ENCODE measurements around the gene ARID5A. TPM values are rescaled to one million over a fixed set of nuclear protein-coding genes. Genes with fewer than 3 reads are reported as not detected.

ARID5A gene
- total RNA-seq, 1 experiment from 2014 or later = 8.6 TPM

DNA sequence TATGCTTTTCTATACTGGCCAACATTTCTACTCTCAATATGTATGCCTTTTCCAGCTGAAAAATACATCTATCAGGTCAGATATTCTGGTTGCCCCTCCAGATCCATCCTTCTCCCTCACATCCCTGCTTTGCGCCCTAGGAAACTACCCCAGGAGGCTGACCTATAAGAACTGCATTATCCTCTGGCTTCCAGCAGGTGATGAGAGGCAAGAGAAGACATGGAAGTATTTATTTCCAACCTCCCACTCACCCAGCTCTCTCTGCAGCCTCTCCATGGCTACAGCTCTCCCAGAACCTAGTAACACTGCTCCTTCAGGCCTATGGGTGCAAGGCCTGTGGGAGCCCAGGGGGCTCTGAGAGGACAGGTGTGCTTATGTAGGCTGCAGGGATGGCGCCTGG, 42.9 kb downstream of the ARID5A start:
- DNase-seq (ENCODE audit: low spot score) = no peak
- in situ Hi-C loops (cut with HindIII; ENCODE audit: low sequenced_read_pairs) = no loop called here

DNA sequence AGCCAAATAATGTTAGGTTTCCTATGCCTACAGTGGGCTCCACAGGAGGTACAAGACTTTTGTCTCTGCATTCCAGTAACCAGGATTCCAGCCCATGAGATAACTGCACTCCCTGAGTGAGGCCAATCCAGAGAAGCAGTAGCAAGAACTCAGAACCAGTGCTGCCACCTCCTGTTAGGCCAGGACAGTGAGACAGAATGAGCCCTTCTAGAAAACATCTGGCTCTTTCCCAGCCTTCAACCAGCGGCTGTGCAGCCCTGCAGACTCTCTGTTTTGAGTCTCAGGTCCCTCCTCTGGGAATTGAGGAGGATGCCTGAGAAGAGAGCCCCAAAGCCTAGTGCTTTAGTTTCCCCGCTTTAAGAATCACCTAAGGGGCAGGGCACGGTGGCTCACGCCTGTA, 44.2 kb downstream of the ARID5A start:
- in situ Hi-C loops (cut with HindIII; ENCODE audit: low sequenced_read_pairs) = no loop called here

GRCh38 chr2:96584017-96584416, 47.5 kb downstream of the ARID5A start:
- no peak for DNase-seq (ENCODE audit: low spot score)
- in situ Hi-C loops (cut with HindIII; ENCODE audit: low sequenced_read_pairs) = no loop called here

More for the DNA sequence above, 44.2 kb downstream of the ARID5A start:
- peak; percentile 6 for DNase-seq (ENCODE audit: low spot score)

DNA sequence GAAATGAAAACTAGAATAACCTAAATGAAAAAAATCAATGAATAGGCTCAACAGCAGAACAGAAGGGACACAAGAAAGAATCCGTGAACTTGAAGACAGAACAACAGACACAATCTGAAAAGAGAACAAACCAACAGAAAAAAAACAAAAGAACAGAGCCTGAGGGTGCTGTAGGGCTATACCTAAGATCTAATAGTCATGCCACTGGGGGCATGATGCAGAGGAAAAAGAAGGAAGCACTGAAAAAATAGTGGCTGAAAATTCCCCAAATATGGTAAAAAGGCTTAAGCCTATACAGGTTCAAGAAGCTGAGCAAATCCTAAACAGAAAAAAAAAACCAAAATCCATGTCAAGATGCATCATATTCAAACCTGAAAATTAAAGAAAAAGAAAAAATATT, 51.3 kb downstream of the ARID5A start:
- in situ Hi-C loops (cut with HindIII; ENCODE audit: low sequenced_read_pairs) = no loop called here
- DNase-seq (ENCODE audit: low spot score) = no peak

DNA sequence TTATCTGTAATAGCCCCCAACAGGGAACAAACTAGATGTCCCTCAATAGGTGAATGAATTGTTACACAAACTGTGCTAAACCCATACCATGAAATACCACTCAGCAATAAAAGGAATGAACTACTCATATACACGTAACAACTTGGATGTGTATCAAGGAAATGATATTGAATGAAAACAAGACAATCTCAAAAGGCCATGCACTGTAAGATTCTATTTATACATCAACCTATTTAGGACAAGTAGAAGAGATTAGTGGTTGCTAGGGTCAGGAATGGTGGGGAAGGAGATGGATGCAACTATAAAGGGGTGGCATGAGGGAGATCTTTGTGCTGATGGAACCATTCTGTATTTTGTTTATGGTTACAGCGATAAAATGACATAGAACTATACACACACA, 54.5 kb downstream of the ARID5A start:
- no peak for DNase-seq (ENCODE audit: low spot score)
- in situ Hi-C loops (cut with HindIII; ENCODE audit: low sequenced_read_pairs) = no loop called here

DNA sequence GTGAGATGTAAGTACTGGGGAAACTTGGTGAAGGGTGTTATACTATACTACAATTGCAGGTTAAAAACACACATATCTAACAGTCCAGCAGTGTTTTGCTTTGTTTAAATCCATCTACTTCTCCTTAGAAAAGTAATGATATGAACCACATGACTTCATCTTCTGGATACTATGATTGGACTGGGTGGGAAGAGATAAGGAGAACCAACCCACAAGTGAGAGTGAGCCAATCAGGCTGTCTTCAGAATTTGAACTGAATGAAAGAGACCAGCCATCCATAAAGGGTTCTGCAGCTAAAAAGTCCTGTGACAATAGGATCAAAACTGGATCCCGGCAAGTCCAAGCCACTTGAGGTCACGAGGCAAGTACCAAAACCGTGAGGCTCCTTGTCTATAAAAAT, 54.9 kb downstream of the ARID5A start:
- in situ Hi-C loops (cut with HindIII; ENCODE audit: low sequenced_read_pairs) = no loop called here
- no peak for DNase-seq (ENCODE audit: low spot score)

DNA sequence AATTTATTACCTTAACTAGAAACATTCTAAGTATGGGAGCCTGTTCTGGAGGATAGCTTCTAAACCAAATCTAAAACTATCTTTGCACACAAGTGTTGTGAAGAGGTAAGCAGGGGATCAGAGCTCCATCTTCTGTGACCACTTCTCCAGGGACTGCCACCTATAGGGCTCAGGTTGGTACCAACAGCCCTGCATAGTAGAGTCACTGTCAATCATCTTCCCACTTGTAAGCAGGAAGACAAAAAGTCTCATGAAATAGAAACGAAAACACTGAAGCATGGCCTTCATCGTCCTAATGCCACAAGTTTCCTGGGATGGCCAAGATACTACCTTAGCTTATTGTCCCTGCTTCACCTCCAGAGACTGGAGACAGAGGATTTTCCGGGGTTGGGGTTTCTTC, 57.7 kb downstream of the ARID5A start:
- no peak for DNase-seq (ENCODE audit: low spot score)
- in situ Hi-C loops (cut with HindIII; ENCODE audit: low sequenced_read_pairs) = no loop called here

DNA sequence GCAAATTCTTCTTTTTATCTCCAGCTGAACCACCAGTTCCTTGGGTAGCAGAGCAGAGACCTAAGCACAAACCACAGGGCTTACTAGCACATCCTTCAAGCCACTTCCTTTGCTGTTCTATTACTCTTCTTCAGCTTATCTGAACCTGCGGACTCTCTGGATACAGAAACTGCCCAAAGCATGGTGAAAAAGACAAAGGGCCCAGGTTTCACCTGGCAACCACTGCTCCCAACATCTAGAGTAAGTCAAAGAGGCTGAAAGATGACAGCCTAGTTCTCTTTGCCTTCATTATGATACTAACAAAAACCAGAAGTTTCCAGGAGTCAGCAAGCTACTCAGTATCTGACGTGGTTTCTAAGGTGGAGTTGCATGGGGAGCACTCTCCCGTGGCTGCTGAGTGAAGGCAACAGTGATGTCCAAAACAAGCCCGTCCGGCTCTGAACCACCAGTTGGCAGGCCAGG, 58.2 kb downstream of the ARID5A start:
- no peak for DNase-seq (ENCODE audit: low spot score)
- in situ Hi-C loops (cut with HindIII; ENCODE audit: low sequenced_read_pairs) = no loop called here

DNA sequence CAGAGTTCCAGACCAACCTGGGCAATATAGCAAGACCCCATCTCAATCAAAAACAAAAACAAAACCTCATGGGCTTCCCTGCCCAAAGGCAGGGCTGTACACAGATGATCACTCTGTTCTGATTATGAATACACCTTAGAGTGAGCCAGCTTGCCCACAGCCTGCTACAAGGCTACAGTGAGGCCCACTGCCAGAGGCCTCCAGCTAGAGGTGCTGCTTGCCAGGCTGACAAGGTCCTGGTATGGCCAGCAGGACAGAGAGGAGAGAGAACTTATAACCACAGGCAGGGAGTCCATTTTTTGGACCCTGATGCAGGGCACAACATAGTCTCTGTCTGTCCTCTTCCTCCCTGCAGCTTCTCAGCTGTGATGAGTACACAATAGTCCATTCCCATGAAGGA, 60.0 kb downstream of the ARID5A start:
- in situ Hi-C loops (cut with HindIII; ENCODE audit: low sequenced_read_pairs) = no loop called here
- DNase-seq (ENCODE audit: low spot score) = no peak

- in situ Hi-C loops (cut with HindIII; ENCODE audit: low sequenced_read_pairs) = no loop called here
- DNase-seq (ENCODE audit: low spot score) = no peak
These were observed 63.4 kb downstream of the ARID5A start for GRCh38 chr2:96599941-96600340.

GRCh38 chr2:96601382-96602292, 65.1 kb downstream of the ARID5A start:
- DNase-seq (ENCODE audit: low spot score) = no peak
- in situ Hi-C loops (cut with HindIII; ENCODE audit: low sequenced_read_pairs) = no loop called here

Other genes with a start within 250 kb of the ARID5A start
- 79.0 and 89.2 TPM in 2 replicates for gene SNRNP200, start 231.2 kb upstream of the ARID5A start, total RNA-seq (2014; rRNA removed; shearing (Covaris generic))
- gene ITPRIPL1, start 211.4 kb upstream of the ARID5A start, total RNA-seq (2014; rRNA removed; shearing (Covaris generic)) = 26.8 and 32.3 TPM in 2 replicates
- 55.2 and 56.8 TPM in 2 replicates for gene NCAPH, start 201.0 kb upstream of the ARID5A start, total RNA-seq (2014; rRNA removed; shearing (Covaris generic))
- gene NEURL3, start 31.4 kb upstream of the ARID5A start, total RNA-seq (2014; rRNA removed; shearing (Covaris generic)) = not detected in 2 replicates
- 17.7 and 33.5 TPM in 2 replicates for gene KANSL3, start 101.6 kb downstream of the ARID5A start, total RNA-seq (2014; rRNA removed; shearing (Covaris generic))
- not detected in 2 replicates for gene FER1L5, start 106.0 kb downstream of the ARID5A start, total RNA-seq (2014; rRNA removed; shearing (Covaris generic))
- gene LMAN2L, start 203.3 kb downstream of the ARID5A start, total RNA-seq (2014; rRNA removed; shearing (Covaris generic)) = 31.8 and 75.0 TPM in 2 replicates
- gene CNNM4, start 224.2 kb downstream of the ARID5A start, total RNA-seq (2014; rRNA removed; shearing (Covaris generic)) = 6.2 and 7.6 TPM in 2 replicates